NCI-H146 treated with DMSO at 0.1 percent for 48 hours (cell line): ENCODE measurements around the gene DSCAML1.

ENCODE experiments used
- DNase-seq: peaks from one replicate; lab custom pipeline; 2025; ENCODE audit not compliant: unreplicated experiment; lab: John Stamatoyannopoulos, UW

Gene DSCAML1

DNA sequence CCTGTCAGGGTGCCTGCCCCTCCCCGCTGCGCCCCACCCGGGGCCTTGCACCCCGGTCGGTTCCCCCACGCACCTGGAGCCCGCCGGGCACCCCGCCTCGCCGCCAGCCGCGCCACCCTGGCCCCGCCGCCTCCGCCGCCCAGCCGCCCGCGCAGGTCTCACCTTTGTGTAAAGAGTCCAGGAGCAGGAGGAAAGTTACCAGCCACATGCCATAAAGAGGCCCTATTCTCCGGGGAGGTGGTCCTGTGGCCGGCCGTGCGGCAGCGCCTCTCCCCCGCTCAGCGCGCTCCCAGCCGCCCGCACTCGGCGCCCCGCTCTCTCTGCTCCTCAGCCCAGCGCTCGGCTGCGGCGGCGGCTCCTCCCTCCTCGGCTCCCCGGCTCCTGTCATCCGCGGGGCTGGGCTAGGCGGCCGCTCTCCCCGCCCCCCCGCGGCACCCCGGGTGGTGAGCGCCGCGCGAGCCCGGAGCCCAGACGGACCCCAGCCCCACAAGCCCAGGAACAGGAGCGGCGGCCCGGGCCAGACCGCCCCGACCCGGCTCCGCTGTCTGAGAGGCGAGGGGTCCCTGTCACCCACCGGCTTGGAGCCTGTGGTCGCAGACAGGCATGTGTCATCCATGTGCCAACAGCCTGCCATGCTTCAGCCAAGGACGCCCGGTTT, at the start of gene DSCAML1:
TSS of gene DSCAML1 (minus strand) at position 345 of the 658 bp plus-strand sequence. CDS start at position 208, 137 bp downstream.
- no peak for DNase-seq

- peak; percentile 23 for DNase-seq
Measured at GRCh38 chr11:117843666-117844484, 46.9 kb upstream of the DSCAML1 start.

DNA sequence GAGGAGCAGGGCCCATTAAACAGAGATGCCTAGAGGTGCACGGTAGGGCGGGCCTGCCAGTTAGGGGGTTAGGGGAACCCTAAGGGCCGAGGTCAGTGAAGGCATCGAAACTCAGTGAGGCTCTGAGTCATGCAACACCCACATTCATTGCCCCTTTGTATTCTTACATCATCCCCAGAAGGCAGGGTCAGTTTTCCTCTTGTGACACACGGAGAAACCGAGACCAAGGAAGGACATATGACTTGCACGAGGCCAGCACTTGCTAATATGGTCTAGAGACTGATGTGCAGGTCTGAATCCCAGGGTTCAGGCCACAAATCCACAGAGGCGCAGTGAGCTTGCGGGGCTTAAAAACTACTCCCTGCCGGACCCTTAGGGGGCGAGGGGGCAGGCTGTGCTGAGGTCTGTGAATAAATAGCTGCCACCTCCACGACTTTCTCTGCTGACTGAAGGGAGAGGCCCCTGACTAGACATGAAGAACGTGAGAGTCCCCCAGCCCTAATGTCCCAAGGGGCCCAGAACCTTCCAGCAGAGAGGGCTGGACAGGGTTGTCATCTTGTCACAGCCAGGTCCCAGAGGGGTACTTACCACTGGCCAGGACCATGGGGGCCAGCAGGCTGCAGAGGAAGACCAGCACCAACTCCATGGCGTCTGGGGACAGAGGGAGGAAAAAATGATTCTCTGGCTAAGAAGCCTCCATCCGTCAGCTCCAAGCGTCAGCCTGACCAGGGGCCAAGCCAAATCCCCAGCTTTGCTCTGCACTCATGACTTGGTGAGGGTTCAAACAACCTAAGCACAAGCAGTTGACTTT, 45.3 kb upstream of the DSCAML1 start:
- no peak for DNase-seq

GRCh38 chr11:117841551-117842031, 44.6 kb upstream of the DSCAML1 start:
- DNase-seq, result no peak

GRCh38 chr11:117840881-117841550, 44.0 kb upstream of the DSCAML1 start:
- DNase-seq, result no peak

DNA sequence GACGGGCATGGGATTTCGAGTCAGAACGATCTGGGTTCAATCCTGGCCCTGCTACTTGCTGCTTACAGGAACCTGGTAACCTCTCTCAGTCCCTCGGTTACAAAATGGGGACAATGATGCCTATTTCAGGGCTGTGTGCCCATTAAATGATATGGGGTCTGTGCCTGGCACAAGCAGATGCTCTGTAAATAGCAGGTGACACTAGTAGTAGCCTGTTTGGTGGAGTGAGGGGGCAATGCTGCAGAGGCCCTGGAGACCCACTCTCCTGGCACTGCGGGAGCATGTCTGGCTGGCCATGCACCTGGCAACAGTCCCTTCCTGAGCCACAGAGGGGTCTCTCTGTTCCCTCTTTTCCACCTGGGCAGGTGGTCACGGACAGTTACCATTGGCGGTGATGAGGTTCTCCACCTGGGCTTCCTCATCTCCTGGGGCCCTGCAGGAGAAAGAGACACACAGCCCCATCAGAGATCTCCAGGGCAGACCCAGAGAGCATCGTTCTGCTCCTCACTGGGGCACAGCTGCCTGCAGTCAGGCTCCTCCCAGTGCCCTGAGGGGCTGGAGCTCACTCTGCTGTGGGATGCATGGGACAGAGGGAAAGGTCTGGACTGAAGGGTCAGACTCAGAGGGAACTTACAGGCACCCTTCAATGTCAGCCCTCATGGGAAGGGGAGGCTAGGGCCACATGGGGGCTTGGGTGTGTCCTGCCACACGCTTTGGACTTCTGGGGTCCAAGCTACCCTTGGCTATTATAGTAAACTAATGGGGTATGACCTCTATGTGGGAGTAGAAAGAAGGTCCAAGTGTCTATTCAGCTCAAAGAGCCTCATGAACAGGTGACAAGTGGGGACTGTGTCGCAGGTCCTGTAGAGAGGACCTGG, 43.2 kb upstream of the DSCAML1 start:
- DNase-seq, result no peak

DNA sequence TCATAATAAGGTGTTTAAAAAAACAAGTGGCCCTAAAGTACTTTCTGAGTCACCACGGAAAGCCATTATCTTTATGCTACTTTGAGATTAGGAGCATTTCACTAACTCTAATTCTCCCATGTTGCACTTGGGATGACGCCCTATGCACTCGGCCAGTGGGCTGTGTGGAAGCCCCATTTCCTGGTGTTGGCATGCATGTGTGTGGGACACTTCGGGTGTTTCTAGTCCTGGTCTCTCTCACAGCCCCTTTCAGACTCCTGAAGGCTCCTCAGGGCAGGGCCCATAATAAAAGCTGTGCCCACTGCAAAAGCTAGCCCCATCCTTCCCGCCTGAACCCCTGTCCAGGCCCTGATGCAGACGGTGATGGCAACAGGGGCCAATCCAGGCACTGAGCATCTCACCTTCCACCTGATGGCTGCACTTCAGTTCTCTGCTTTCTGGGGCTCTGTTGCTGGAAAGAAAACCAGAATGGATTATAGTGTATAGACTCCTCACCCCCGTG, 42.4 kb upstream of the DSCAML1 start:
- no peak for DNase-seq

DNA sequence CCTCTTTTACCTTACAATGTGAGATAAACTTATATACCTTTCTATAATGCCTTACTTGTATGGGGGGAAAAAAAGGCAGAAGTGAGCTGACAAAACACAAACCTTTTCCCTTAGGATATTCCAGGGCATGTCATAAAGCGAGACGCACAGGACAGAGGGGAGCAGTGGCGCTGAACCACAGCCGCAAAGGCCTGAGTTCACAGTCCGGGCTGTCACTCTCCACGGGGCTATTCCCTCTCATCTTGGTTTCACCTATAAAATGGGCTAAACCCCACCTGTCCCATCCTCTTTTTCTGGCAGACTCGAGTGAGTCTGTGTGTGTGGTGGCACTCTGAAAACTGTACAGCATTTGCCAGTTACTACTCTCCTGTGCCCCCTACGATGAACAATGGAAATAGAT, 41.9 kb upstream of the DSCAML1 start:
- DNase-seq, result no peak

DNA sequence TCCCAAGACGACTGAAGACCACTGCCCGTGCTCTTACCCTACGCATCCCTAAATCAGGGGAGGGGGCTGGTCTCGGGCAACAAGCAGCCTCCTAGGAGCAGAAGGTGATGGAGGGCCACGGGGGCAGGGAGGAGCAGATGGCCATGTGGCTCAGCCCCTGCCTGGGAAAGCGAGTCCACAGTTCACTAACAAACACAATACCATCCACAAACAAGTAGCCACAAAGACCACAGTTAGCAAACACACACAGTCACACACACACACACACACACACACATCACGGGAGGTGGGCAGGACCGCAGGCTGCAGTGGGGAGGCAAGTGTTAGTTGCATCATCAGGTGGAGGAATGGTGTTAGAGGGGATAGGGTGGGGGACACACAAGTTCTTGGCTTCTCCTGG, 40.8 kb upstream of the DSCAML1 start:
- DNase-seq, result no peak

GRCh38 chr11:117837070-117837776, 40.2 kb upstream of the DSCAML1 start:
- no peak for DNase-seq

DNA sequence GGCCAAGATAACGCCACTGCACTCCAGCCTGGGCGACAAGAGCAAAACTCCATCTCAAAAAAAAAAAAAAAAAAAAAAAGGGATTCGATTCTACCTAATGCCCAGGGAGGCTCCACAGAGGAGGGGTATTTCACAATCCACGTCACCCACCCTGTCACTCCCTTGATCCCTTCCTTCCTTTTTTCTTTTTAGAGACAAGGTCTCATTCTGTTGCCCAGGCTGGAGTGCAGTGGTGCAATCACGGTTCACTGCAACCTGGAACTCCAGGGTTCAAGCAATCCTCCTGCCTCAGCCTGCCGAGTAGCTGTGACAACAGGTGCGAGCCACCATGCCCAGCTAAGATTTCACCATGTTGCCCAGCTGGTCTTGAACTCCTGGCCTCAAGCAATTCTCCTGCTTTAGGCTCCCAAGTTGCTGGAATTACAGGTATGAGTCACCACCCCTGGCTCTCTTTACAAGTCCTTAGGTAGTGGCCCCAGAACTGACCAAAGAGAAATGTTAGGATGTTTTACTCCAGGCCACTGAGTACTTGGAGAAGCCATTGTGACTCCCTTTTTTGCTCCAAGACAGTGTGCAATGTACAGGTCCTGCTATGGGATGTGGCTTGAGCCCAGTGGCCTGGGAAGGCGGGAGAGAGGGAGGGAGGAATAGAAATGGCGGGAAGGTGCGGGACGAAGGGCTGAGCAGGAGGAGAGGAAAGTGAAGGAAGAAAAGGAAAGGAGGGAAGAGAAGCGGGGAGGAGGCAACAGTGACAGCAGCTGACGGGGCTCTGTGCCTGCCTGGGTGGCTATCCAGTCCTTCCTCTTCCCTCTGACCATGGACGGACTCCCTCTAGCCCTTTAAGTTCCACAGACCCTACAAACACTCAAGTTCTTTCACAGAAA, 39.3 kb upstream of the DSCAML1 start:
- no peak for DNase-seq

GRCh38 chr11:117835576-117835975, 38.6 kb upstream of the DSCAML1 start:
- DNase-seq, result no peak

DNA sequence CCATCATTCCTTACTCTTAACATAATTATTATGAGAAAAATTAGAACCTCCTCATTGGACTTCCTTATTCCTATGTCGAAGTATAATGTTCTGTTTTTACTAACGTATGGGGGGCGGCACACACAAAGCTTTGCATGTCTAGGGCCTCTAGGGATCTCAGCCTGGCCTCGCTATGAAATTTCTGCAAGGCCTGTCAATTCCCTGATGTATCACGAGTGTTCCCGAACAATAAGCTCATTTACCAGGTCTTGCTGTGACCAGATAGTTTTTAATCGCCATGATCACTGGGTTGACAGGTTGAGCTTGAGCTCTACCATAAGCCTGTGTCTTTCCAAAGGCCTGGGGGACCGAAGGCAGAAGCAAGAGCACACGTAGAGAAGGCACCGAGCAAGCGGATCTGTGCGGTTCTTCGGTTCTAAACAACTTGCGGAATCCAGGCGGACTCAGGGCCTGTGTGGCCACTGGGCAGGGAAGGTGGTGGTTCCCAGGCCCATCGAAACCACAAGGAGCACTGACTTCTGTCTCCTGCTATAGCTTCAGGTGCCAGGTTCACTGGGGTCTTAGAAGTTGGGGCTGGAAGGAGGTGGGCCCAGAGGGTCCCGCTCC, 37.9 kb upstream of the DSCAML1 start:
- DNase-seq, result no peak

GRCh38 chr11:117834068-117834810, 37.2 kb upstream of the DSCAML1 start:
- DNase-seq, result no peak

DNA sequence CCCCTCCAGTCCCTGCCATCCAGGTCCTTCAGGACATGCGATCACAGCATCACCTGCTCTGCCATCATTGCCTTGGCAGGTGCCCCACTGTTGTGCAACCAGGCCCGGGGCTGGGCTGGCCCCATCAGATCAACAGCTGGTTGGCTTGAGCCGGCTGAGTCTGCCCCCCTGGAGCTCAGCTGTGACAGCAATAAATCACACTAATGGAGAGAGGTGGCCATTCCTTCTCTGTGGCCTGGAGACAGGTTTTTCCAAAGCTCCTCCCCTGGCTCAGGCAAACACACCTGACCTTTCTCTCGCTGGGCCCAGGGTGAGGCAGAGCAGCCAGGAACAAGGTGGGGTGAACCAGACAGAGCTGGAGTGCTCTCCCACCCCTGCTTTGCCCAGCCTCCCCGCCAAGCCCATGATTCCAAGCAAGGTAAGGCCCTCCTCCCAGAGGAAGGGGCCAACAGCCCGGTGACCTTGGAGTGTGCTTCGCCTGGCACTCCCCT, 36.4 kb upstream of the DSCAML1 start:
- DNase-seq, result peak; percentile 94

- DNase-seq, result no peak
Measured at GRCh38 chr11:117832511-117832910, 35.5 kb upstream of the DSCAML1 start.
